ENCODE data around the gene PPM1G.
"Not testable (repeated sequence)": the region's sequence is repeated elsewhere in the genome, so short reads cannot be mapped to it uniquely, and the experiment has no call there.

The PPM1G gene, protein sequence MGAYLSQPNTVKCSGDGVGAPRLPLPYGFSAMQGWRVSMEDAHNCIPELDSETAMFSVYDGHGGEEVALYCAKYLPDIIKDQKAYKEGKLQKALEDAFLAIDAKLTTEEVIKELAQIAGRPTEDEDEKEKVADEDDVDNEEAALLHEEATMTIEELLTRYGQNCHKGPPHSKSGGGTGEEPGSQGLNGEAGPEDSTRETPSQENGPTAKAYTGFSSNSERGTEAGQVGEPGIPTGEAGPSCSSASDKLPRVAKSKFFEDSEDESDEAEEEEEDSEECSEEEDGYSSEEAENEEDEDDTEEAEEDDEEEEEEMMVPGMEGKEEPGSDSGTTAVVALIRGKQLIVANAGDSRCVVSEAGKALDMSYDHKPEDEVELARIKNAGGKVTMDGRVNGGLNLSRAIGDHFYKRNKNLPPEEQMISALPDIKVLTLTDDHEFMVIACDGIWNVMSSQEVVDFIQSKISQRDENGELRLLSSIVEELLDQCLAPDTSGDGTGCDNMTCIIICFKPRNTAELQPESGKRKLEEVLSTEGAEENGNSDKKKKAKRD

DNA sequence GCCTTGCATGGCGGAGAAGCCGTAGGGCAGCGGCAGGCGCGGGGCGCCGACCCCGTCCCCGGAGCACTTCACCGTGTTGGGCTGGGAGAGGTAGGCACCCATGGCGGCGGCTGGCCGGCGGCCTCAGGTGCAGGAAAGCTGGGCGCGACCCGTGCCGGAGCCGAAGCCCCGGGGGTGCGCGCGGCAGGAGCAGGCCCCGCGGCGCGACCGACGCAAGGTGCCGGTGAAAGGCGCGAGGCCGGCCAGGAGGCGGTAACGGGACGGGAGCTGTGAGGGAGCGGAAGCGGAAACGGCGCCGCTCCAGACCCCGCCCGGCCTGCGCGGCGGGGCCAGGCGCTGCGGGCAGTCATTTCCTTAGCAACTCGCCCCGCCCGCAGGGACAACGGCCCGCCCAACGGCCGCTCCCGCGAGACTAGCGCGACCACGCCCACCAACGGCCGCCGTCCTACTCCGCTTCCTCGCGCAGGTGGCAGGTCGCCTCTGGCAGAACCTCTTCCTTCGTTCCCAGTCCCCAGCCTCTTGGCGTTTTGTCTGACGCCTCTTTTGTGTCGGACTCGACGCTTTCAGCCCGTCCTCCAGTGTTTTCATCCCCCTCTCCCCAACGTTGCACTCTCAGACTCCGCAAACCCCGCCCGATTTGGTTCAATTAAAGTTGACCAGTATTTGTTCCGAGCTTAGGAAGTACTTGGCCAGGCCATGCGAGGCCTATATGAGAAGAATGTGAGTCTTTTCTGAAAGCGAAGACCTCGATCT is at the start of gene PPM1G:
Gene PPM1G (minus strand): TSS at position 271 of the 753 bp plus-strand sequence. CDS start 169 bp downstream, at position 102.
- peak; percentile 96 for DNase-seq (ENCODE audit: low spot score)

DNA sequence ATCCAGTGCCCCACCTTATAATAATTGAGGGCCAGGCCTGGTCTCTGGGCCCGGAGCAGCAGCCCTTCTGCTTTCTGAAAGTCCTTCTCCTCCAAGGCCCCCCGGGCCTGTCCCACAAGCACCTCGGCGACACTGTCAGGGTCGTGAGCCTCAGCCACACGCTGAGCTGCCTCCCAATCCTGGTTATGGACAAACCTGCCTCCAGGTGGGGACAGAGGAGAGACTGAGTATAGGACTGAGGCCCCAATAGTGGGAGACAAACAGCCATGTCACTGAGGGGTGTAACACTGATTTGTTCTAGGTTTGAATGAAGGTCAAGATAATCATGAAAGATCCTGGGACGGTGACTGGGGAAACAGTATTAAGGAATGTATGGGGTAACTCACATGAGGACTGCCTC is 44.6 kb upstream of the PPM1G start:
- DNase-seq (ENCODE audit: low spot score): no peak

DNA sequence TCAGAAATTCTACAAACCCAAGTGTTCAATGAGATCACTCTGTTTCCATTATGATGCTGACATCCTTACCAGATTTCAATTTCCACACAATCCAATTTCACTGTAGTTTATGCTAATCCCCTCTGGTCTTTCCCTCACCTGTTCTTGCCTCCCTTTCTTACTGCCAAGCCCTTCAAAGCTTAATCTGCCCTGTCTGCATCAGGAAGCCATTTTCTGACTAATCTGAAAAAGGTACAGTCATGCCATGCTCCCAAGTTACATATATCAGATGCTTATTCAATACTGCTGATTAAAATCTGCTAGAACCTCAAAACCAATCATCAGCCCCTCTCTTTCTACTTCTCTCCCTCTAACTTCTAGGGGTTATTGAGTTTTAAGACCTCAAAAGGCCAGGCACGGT is 41.7 kb upstream of the PPM1G start:
- no peak for DNase-seq (ENCODE audit: low spot score)

DNA sequence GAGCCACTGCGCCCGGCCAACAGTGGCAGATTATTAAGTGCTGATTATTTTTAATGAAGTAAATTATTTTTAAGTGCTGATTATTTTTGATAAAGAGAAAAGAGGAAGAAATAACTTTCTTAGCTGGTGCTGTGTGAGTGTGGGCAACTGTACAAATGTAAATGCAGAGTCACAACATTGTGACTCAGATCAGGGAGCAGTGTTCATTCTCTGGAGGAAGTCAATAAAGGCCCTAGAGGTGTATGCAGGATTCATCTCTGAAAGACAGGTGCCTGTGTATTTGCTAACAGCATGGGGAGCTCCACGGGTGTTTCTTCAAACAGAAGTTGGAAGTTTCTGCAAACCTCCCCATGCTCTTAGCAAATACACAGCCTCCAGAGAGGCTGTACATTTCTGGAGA is 39.0 kb upstream of the PPM1G start:
- DNase-seq (ENCODE audit: low spot score): no peak

DNA sequence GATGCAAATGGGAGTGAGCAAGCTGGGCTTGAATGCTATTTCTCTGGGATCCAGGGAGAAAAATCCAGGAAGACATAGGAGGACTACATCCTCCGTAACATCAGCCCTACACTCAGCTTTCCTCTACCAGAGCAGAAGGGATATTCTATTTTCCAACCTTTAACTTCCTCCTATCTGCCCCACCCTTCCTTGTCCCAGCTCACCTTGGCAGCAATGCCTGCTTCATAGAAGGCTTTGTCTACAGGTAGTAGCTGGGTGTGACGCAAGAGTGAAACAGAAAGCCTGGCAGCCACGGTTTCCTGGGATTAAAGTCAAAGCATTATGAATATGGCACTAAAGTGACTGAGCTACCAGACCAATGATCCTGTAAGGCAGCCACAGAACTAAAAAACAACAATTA is 36.7 kb upstream of the PPM1G start:
- DNase-seq (ENCODE audit: low spot score): no peak

DNA sequence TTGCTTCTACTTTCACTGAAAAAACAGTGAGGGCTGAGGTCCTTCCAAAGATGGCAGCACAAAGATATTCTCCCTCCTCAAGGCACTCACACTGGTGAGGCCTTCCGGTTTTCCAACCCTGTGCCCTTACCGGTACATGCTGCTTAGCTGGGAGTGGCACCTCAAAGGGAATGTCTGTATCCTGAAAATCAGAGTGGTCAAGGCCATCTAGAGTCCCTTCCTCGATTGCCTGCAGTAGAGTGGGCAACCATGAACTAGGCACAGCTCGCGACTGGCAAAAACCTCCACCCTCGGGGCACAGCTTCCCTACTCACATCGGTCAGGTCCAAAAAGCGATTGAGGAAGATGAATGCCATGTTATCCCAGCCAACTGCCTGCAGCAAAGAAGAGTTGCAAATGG is 36.2 kb upstream of the PPM1G start:
- no peak for DNase-seq (ENCODE audit: low spot score)

DNA sequence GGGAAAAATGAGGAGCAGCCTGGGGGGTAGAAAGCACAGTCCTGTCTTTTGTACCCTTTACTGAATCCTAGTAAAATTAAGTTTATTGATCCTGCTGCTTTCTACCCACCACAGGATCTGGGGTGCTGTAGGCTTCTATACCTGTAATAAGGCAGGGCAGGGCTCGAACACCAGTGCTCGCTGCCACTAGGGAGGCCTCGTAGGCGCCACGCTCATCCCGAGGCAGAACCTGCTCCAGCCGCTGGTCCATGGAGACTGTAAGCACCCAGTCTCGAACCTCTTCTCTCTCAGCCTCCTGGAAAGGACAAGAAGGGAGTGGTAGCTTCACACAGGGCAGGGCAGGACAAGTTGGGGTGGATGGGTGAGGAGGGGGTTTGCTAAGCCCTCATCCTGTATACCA is 35.8 kb upstream of the PPM1G start:
- DNase-seq (ENCODE audit: low spot score): no peak

DNA sequence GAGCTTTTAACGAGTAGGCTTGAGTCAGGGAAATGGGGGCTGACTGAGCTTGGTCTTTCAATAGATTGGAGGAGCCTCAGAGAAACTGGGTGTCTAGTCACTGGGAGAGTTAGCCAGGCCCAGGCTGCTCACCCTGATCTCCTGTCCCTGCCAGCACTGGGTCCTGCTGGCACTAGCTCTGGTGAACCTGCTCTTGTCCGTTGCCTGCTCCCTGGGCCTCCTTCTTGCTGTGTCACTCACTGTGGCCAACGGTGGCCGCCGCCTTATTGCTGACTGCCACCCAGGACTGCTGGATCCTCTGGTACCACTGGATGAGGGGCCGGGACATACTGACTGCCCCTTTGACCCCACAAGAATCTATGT is 33.5 kb upstream of the PPM1G start:
- DNase-seq (ENCODE audit: low spot score): peak; percentile 47

DNA sequence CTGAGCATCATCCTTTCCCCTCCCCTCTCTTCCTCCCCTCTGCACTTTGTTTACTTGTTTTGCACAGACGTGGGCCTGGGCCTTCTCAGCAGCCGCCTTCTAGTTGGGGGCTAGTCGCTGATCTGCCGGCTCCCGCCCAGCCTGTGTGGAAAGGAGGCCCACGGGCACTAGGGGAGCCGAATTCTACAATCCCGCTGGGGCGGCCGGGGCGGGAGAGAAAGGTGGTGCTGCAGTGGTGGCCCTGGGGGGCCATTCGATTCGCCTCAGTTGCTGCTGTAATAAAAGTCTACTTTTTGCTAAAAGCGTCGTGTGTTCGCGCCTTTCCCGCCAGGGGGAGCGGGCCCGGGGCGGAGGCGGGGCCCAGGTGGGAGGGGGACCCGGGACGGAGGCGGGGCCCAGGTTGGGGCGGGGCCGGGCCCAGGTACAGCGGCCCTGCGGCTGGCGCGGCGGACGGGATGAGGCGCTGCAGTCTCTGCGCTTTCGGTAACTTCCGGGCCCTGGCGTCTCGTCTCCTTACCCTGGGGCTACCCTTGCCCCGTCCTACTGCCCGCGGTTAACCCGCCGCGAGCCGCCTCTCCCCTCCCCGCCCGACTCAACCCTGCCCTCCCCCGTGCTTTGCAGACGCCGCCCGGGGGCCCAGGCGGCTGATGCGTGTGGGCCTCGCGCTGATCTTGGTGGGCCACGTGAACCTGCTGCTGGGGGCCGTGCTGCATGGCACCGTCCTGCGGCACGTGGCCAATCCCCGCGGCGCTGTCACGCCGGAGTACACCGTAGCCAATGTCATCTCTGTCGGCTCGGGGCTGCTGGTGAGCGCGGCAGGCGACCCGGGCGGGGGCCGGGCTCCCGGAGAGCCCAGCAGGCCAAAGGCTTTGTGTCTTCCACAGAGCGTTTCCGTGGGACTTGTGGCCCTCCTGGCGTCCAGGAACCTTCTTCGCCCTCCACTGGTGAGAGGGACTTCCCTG is 32.8 kb upstream of the PPM1G start, which contains the start of gene KRTCAP3:
Gene KRTCAP3 (plus strand): TSS at position 424 of the 962 bp plus-strand sequence. CDS start 32 bp downstream, at position 456.
- peak; percentile 35 for DNase-seq (ENCODE audit: low spot score)

DNA sequence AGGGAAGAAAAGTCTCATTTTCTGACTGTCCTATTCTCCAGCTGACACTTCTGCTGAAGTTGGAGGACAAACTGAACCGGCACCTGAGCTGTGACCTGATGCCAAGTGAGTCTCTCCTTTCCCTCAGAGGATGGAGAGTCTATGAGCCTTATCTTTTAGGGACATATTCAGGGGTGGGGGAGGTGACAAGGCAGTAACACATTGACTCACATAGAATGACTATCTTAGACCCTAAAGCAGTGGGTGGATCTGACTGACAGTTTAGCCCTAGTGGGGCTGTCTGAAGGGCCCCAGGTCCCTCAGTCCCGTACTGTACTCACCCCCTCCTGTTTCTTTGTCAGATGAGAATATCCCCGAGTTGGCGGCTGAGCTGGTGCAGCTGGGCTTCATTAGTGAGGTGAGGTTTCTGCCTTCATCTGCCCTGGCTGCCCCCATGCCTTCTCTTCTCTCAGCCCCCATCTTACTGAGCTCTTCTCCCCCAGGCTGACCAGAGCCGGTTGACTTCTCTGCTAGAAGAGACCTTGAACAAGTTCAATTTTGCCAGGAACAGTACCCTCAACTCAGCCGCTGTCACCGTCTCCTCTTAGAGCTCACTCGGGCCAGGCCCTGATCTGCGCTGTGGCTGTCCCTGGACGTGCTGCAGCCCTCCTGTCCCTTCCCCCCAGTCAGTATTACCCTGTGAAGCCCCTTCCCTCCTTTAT is 32.0 kb upstream of the PPM1G start:
- DNase-seq (ENCODE audit: low spot score): peak; percentile 79

DNA sequence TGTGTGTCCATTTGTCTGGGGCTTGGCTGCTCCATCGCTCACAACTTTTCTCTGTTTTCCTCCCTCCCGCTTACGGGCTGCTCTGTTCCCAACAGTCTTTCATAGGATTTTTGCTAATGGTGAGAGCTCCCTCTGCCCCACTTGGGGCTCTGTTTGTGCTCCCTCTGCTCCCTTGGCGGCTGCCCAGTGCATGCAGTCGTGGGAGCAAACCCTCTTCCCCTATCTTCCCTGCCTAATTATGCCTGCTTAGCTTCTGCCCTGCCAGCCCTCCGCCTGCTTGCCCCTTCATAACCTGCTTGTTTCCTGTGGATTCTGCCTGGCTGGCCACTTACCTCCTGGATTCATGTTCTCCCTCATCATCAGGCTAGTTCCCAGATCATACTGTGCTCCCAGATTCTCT is 26.2 kb upstream of the PPM1G start:
- DNase-seq (ENCODE audit: low spot score): no peak

DNA sequence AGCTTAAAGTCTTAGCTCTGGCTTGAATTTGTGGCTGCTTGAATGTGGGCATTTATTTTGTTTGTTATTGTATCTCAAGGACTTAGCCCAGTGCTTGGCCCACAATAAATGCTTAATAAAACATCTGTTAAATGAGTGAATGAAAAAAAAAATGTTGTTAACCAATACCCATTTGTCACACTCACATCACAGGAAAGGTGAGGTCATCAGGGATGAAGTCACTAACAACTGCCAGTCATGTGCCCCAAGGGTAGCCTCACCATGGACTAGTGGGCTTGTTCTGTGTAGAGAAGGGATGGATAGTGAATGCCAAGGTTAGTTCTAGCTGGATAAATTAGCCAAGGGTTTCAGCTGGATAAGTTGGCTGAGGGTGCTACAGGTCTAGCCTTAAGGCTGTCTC is 22.0 kb upstream of the PPM1G start:
- DNase-seq (ENCODE audit: low spot score): peak; percentile 34

DNA sequence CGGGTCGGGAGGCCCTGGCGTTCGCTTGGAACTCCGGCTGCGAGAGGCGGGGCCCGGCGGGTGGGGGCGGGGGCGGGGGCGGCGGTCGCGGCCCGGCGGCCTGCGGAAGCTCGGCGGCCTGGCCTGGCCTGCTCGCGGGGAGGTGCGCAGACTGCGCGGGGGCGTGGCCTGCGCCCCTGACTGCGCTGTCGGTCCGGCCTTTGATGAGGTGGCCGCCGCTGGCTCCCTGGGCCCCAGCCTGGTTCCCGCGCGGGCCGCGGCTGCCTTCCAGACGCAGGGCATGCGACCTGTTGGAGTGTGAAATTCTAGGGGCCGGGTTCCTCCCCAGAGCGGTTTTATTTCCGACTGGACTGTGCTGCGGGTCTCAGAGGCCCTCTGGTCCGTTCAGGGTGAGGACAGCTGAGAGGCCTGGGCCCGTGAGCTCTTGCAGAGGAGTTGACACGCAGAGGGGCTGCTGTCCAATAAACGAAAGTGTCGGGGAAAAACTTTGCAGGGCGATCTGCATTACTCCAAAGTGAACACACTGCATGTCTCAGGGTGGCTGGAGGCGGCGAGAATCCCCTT is 19.7 kb upstream of the PPM1G start:
- DNase-seq (ENCODE audit: low spot score): peak; percentile 86

DNA sequence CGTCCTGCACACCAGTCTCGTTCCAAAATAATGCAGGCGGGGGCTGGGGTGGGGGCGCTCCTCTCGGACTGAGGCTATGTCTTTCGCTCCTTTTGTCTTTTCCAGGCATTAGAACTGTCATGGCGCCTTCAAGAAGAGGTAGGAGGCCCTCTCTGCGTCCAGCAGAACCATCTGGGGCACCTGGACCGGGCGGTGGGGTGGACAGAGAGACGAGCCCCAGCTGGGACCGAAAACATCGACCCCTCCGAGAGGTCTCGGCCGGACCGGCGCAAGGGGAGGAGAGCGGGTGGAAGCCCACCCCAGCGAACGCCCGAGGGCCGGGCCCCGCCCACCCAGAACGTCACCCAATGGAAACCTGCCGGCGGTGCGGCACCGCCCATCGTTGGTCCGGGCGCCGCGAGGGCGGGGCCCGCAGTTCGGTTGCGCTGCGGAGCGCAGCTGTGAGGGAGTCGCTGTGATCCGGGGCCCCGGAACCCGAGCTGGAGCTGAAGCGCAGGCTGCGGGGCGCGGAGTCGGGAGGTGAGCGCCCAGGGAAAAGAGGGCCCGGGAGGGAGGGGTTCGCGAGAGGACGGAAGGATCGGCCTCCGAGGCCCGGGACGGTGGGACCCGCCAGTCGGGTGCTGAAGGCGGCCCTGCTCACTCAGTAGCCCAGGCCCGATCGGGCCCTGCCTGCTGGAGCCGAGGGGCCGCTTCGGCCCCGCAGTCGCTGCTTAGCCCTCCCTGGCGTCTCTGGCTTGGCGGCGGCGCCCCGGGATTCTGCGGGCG is 19.0 kb upstream of the PPM1G start, which contains the start of gene NRBP1:
Gene NRBP1 (plus strand): TSS at position 419 of the 765 bp plus-strand sequence. CDS start 4,643 bp downstream, outside the sequence.
- DNase-seq (ENCODE audit: low spot score): peak; percentile 94

DNA sequence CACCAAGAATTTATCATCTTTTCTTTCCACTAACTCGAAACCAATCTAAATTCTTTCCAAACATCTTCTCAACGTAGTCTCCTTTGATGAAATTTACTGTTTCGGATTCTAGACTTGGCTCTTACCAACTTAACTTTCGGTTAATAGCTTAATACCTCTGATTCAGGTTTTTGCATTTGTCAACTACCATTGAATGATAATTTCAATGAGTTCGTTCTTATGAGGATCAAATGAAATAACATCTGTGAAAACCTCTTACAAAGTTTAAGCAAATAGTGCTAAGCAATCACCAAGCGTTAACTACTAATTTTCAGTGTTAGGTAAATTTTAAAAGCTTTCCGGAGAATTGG is 18.4 kb upstream of the PPM1G start:
- no peak for DNase-seq (ENCODE audit: low spot score)

DNA sequence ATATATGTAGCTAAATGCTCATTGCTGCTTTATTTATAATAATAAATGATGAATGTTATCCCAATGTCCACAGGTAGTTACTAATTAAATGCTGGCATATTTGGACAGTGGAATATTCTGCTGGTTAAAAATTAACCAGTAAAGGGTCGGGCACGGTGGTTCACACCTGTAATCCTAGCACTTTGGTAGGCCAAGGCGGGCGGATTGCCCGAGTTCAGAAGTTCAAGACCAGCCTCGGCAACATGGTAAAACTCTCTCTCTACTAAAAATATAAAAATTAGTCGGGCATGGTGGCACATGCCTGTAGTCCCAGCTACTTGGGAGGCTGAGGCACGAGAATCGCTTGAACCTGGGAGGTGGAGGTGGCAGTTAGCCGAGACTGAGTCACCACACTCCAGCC is 15.6 kb upstream of the PPM1G start:
- not testable (repeated sequence) for DNase-seq (ENCODE audit: low spot score)

DNA sequence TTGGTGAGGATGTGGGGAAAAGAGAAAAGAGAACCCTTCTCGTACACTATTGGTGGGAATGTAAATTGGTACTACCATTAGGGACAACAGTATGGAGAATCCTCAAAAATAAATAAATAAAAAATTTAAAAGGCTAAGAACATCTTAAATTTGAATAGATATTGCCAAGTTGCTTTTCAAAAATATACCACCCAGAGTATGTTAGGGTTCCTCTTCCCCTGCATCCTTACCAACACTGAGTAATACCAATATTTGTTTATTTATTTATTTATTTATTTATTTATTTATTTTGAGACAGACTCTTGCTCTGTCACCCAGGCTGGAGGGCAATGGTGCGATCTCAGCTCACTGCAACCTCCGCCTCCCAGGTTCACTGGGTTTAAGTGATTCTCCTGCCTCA is 13.6 kb upstream of the PPM1G start:
- DNase-seq (ENCODE audit: low spot score): no peak

DNA sequence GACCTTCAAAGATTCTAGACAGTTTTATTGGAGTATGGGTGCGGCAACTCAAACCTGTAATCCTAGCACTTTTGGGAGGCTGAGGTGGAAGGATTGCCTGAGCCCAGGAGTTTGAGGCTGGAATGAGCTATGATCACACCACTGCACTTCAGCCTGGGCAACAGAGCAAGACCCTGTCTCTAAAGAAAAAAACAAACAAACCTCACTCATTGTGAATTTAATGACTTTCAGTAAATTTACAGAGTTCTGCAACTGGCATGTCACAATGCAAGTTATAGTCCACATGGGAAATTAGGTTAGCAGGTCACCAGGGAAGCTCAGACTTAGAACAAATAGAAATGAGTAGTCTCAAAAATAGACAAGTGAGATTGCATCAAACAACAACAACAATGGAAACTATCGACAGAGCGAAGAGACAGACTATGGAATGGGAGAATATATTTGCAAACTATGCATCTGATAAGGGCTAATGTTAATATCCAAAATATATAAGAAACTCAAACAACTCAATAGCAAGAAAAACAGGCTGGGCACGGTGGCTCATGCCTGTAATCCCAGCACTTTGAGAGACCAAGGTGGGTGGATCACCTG is 12.4 kb upstream of the PPM1G start:
- no peak for DNase-seq (ENCODE audit: low spot score)

DNA sequence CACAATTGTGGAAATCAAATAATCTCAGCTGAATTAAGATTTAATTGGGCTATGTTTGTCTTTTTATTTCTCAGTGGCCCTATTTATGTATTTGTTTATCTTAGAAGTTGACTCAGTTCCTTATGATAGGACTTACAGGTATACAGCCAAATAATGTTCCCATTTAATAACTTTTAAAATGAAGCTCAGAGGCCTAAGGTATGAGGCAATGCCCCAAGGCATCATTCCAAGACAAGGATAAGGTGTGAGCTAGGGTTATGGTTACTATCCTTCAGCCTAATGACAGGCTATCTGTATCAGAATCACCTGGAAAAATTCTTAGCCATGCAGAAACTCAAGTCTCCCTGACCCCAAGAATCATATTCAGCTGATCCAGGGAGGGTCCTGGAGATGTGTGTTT is 11.6 kb upstream of the PPM1G start:
- DNase-seq (ENCODE audit: low spot score): no peak

DNA sequence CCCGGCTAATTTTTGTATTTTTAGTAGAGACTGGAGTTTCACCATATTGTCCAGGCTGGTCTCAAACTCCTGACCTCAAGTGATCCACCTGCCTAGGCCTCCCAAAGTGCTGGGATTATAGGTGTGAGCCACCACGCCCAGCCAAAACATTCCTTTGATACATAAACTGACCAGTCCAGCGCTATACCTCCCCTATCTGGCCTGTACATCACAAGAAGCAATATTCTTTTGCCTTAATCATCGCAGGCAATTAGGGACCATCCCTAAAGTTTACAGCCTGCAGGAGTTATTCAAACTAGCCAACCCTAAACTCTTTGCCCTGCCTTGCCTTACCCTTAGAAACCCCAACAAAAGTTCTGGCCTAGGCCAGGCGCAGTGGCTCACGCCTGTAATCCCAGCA is 6.8 kb upstream of the PPM1G start:
- no peak for DNase-seq (ENCODE audit: low spot score)
